ENCODE measurements around the gene DDAH1. TPM values are rescaled to one million over a fixed set of nuclear protein-coding genes. Genes with fewer than 3 reads are reported as not detected.

DDAH1 gene
- total RNA-seq, 1 experiment from 2014 or later, result 36.3 TPM

GRCh38 chr1:85490270-85490985 lies 25.5 kb upstream of the DDAH1 start:
- no CpG with 5 or more reads among the region's 1 CpG for WGBS (ENCODE audit: extremely low coverage, insufficient read length, low lambda C conversion rate)
- no peak for DNase-seq

More at GRCh38 chr1:85490270-85490985, 25.5 kb upstream of the DDAH1 start:
- H3T11ph ChIP-seq (ENCODE audit: low read length), result no peak overlapping the region
- no peak overlapping the region for H3K14ac ChIP-seq (ENCODE audit: insufficient read depth, low read length)
- Mint-ChIP-seq H3K27ac (no peak overlapping the region), H3K4me3 (no peak overlapping the region), H3K36me3 (ENCODE audit: insufficient read depth in 1 of 3, low read depth in 3 of 3) (no peaks in the 10 kb centered on the region), H3K9me3 (no peaks in the 10 kb centered on the region), H3K4me1 (peaks cover 2 to 9% of the 10 kb centered on the region in 2 experiments; a peak in 2 of 4 replicates), H3K27me3 (ENCODE audit: low read depth) (no peaks in the 10 kb centered on the region)
- no peak overlapping the region for H3K4me2 ChIP-seq (ENCODE audit: insufficient read depth, insufficient read length, low read length)
- no peaks in the 10 kb centered on the region for H3K9me3 ChIP-seq (ENCODE audit: control insufficient read depth, low read depth, low read length)
- no peak overlapping the region for H2AK5ac ChIP-seq (ENCODE audit: insufficient read length, low read length)
- H4K20me1 ChIP-seq (ENCODE audit: control insufficient read depth, insufficient read depth, insufficient read length), result no peaks in the 10 kb centered on the region
- H3K27me3 ChIP-seq (ENCODE audit: insufficient read depth, low read length), result no peaks in the 10 kb centered on the region
- no peak overlapping the region for H2BK120ac ChIP-seq (ENCODE audit: low read depth, low read length, poor library complexity, severe bottlenecking)
- no peaks in the 10 kb centered on the region; the same call in none of the 2 replicates for H3K4me1 ChIP-seq (ENCODE audit: insufficient read depth, low read length)
- no peak overlapping the region for H4K5ac ChIP-seq (ENCODE audit: insufficient read length, low read depth, low read length)
- H3K9ac ChIP-seq (ENCODE audit: extremely low read depth, insufficient read length, low read length), result no peak overlapping the region
- H2BK5ac ChIP-seq (ENCODE audit: insufficient read length, low read length), result no peak overlapping the region
- H3K23ac ChIP-seq (ENCODE audit: insufficient read length, low read depth, low read length), result no peak overlapping the region
- H3K27ac ChIP-seq (ENCODE audit: insufficient read length, low read depth, low read length), result no peak overlapping the region
- no peak overlapping the region for H4K8ac ChIP-seq (replicated peaks; ENCODE audit: insufficient read length, low read depth, low read length)
- no peak overlapping the region for H2BK20ac ChIP-seq (ENCODE audit: low read depth, low read length, poor library complexity, severe bottlenecking)
- no peak for TF ChIP-seq CTCF (conservative IDR thresholded peaks at IDR 0.05)
- no peak overlapping the region for H2BK12ac ChIP-seq (ENCODE audit: insufficient read length, low read depth, low read length)
- no peaks in the 10 kb centered on the region for H3K79me2 ChIP-seq (ENCODE audit: insufficient read depth, low read length)
- no peaks in the 10 kb centered on the region for H3K23me2 ChIP-seq (ENCODE audit: insufficient read length, low read depth, low read length, poor library complexity, severe bottlenecking)
- H3K18ac ChIP-seq (ENCODE audit: insufficient read length, low read depth, low read length), result no peak overlapping the region
- no peak overlapping the region for H2AFZ ChIP-seq (ENCODE audit: low read length)
- no peaks in the 10 kb centered on the region for H3K79me1 ChIP-seq (ENCODE audit: insufficient read depth, low read depth, low read length, poor library complexity, severe bottlenecking)
- no peak overlapping the region for H3K4ac ChIP-seq (ENCODE audit: low read depth, low read length)
- H4K91ac ChIP-seq (ENCODE audit: insufficient read length, low read depth, low read length), result no peak overlapping the region
- H3K56ac ChIP-seq (ENCODE audit: insufficient read length, low read depth, low read length), result no peak overlapping the region
- H2BK15ac ChIP-seq (ENCODE audit: low read depth, low read length), result no peak overlapping the region

Measured in H9 (cell line).